Stimulated activated CD4-positive, alpha-beta T cell treated with anti-CD3 and anti-CD28 coated beads, TNF-alpha, amount 100 ng/mL, for 48 hours (primary cell): ENCODE data around the gene CEP78.
"Not testable (repeated sequence)": the region's sequence is repeated elsewhere in the genome, so short reads cannot be mapped to it uniquely, and the experiment has no call there.

Experiments
- DNase-seq, 3 donors: peaks; one replicate each; pipeline ENCODE4 v3.0.0-alpha.2; 2020; ENCODE audit warnings: low read depth in 3 of 3

CEP78 gene, protein sequence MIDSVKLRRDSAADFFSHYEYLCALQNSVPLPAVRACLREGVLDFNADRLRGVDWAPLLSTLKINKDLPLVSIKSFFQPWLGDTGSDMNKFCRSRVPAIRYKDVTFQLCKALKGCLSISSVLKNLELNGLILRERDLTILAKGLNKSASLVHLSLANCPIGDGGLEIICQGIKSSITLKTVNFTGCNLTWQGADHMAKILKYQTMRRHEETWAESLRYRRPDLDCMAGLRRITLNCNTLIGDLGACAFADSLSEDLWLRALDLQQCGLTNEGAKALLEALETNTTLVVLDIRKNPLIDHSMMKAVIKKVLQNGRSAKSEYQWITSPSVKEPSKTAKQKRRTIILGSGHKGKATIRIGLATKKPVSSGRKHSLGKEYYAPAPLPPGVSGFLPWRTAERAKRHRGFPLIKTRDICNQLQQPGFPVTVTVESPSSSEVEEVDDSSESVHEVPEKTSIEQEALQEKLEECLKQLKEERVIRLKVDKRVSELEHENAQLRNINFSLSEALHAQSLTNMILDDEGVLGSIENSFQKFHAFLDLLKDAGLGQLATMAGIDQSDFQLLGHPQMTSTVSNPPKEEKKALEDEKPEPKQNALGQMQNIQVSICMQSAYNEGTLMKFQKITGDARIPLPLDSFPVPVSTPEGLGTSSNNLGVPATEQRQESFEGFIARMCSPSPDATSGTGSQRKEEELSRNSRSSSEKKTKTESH

GRCh38 chr9:78235762-78236550 lies at the start of gene CEP78:
Gene CEP78 (plus strand): TSS chr9:78236075. CDS start chr9:78236351, 276 bp downstream.
- DNase-seq, result peak; percentile 79 to 86 (median 84)

GRCh38 chr9:78187763-78188484 lies 48.0 kb upstream of the CEP78 start:
- no peak for DNase-seq

GRCh38 chr9:78188594-78188993 lies 47.3 kb upstream of the CEP78 start:
- DNase-seq, result no peak

DNA sequence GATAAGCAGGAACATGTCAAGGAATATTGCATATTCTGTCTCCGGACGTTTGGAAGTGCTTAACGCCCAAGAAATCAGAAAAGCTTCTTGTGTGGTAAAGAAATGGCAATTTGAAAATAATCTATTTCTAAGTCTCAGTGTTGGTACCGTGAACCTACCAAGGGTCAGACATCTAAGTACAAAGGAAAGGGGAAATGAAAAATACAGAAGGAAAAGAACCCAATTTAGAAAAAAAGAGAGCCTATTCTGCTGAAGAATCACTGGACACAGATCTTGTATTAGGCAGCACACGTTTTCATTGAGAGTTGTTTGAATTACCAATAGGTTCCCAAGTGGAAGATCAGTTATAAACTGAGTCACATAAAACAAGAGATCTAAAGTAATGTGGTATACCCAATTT lies 46.9 kb upstream of the CEP78 start:
- DNase-seq, result no peak

- DNase-seq, result no peak
Observed at GRCh38 chr9:78189461-78189860, 46.4 kb upstream of the CEP78 start.

GRCh38 chr9:78191931-78192330 lies 43.9 kb upstream of the CEP78 start:
- no peak for DNase-seq

DNA sequence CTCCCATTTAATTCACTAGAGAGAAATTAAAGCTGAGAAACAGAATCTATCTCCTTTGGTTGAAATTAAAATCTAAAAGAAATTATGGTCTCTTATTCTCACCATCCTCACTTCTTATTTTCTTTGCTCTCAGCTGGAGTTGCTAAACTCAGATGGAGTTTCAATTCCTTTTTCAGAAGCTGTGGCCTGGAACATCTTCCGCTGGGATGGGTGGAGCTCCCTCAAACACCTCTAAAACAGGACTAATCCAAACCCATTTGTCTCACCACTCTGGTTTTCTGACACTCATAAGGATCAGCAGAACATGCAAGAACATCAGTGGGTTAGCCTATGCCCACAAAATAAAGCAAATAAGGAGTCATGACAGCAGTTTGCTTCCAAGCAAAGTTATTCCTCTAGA lies 39.6 kb upstream of the CEP78 start:
- DNase-seq, result no peak

DNA sequence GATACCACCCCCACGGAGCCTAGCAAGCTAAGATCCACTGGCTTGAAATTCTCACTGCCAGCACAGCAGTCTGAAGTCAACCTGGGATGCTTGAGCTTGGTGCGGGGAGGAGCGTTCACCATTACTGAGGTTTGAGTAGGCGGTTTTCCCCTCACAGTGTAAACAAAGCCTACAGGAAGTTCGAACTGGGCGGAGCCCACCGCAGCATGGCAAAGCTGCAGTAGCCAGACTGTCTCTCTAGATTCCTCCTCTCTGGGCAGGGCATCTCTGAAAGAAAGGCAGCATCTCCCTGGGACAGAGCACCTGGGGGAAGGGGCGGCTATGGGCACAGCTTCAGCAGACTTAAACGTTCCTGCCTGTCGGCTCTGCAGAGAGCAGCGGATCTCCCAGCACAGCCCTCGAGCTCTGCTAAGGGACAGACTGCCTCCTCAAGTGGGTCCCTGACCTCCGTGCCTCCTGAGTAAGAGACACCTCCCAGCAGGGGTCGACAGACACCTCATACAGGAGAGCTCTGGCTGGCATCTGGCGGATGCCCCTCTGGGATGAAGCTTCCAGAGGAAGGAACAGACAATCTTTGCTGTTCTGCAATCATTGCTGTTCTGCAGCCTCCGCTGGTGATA lies 34.6 kb upstream of the CEP78 start:
- peak; percentile 6 to 34 (median 11) for DNase-seq

DNA sequence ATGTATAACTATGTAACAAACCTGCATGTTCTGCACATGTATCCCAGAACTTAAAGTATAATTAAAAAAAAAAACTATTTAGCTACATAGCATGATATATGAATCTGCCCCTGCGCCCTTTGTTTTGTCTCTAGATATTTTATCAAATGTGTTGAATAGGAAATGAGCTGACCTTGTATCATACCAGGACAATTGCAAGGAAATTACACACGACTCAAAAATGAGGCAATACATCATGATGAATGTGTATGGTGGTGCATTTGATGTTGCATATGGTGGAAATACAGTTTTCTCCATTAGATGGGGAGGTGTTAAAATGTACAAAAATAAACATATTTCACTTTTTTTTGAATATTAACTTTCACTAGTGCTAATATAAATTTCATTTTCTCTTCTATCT lies 28.6 kb upstream of the CEP78 start:
- DNase-seq, result no peak

- no peak for DNase-seq
Observed at GRCh38 chr9:78207901-78208300, 28.0 kb upstream of the CEP78 start.

- DNase-seq, result no peak
Observed at GRCh38 chr9:78209127-78209526, 26.7 kb upstream of the CEP78 start.

GRCh38 chr9:78210841-78211301 lies 25.0 kb upstream of the CEP78 start:
- DNase-seq, result no peak

GRCh38 chr9:78212868-78213267 lies 23.0 kb upstream of the CEP78 start:
- no peak for DNase-seq

GRCh38 chr9:78213712-78214111 lies 22.2 kb upstream of the CEP78 start:
- DNase-seq, result no peak

- DNase-seq, result no peak
Observed at GRCh38 chr9:78214492-78214891, 21.4 kb upstream of the CEP78 start.

DNA sequence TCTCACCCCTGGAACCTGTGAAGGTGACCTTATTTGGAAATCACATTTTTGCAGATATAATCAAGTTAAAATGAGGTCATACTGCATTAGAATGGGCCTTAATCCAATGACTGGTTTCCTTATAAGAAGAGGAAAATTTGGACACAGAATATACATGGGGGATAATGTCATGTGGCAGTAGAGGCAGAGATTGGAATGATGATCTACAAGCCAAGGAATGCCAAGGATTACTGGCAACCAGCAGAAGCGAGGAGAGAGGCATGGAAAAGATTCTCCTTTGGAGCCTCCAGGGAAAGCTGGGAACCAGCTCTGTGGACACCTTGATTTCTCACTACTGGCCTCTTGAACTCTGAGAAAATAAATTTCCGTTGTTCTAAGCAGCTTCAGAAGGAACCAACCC lies 20.2 kb upstream of the CEP78 start:
- DNase-seq, result no peak

DNA sequence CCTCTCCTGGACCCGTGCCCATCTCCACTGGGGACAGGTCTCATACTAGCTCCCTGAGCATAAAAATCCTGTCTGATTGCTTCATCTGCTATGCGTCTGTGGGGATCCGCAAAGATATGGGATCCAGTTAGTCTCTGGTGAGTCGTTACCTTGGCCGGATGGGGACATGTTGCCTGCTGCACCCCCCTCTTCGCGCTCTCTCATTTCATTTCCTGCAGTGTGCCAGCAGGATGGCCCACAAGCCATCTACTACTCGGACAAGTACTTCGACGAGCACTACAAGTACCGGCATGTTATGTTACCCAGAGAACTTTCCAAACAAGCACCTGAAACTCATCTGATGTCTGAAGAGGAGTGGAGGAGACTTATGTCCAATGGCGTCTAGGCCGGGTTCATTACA lies 17.0 kb upstream of the CEP78 start:
- DNase-seq, result no peak

GRCh38 chr9:78221425-78221824 lies 14.4 kb upstream of the CEP78 start:
- DNase-seq, result no peak

GRCh38 chr9:78221841-78222240 lies 14.0 kb upstream of the CEP78 start:
- not testable (repeated sequence) for DNase-seq

DNA sequence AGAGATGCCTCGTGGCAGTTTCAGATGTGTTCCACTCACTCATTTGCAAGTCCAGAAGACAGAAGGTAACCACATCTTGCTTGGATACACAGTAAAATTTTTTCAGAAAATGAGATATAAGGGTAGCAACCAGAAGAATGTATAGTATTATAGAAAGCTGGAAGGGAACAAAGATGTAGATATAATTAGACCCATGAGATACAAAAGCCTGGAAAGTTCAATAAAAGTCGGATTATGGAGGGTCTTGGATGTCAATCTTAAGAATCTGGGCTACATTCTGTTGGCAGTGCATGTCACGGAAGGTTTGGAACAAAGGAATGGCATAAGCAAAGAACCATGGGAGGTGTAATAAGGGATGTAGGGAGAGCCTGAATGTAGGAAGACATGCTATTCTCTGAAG lies 5.1 kb upstream of the CEP78 start:
- DNase-seq, result no peak

GRCh38 chr9:78232471-78232870 lies 3.4 kb upstream of the CEP78 start:
- DNase-seq, result peak in 1 of 3 donors; percentile 8
